Measurements from ENCODE around the gene SPNS3. TPM values are rescaled to one million over a fixed set of nuclear protein-coding genes. Genes with fewer than 3 reads are reported as not detected.
A peak's percentile ranks its signal among the peaks of the same experiment; 100 is the strongest.

SPNS3 gene
- total RNA-seq, 5 donors from 2014 or later (not counting 1 experiment from before 2014, with no cell fraction given): 2.3 to 5.4 (median 4.6) TPM

GRCh38 chr17:4438162-4438944, 4.6 kb downstream of the SPNS3 start:
- no peaks in the 10 kb centered on the region for H3K9me3 ChIP-seq
- peaks cover 0 to 29% of the 10 kb centered on the region in 2 experiments for H3K27me3 ChIP-seq (replicated peaks in 1 of 2; ENCODE audit: control insufficient read depth in 2 of 2, extremely low read depth in 1 of 2, insufficient read depth in 2 of 2, low read length in 1 of 2)
- POLR2A ChIA-PET: interaction anchor here in 1 of 2 donors (0.7 kb wide), 1 partner anchor 17 kb away, joined by 3 read pairs; no protein-coding TSS in a partner anchor
- 91% methylated on average over 15 of the region's 17 CpGs for WGBS (ENCODE audit: insufficient coverage)
- DNase-seq: no peak
- Mint-ChIP-seq H3K4me1 (peaks cover 20 to 27% (median 24%) of the 10 kb centered on the region in 3 donors), H3K27me3 (no peaks in the 10 kb centered on the region), H3K36me3 (no peaks in the 10 kb centered on the region), H3K27ac (no peak overlapping the region), H3K9me3 (no peaks in the 10 kb centered on the region), H3K4me3 (no peak overlapping the region)
- no peak overlapping the region for H3K4me3 ChIP-seq (ENCODE audit: control insufficient read depth in 1 of 2, extremely low read depth in 1 of 2, low read length in 1 of 2)
- H3K27ac ChIP-seq (ENCODE audit: low read length): no peak overlapping the region
- H3K36me3 ChIP-seq (ENCODE audit: control insufficient read depth in 2 of 2, extremely low read depth in 1 of 2, insufficient read depth in 1 of 2, low read length in 1 of 2): no peaks in the 10 kb centered on the region
- CTCF ChIA-PET: no interaction called here
- no peak for ATAC-seq (replicated peaks in 1 of 4)
- peaks cover 7 to 42% of the 10 kb centered on the region in 2 experiments for H3K4me1 ChIP-seq (ENCODE audit: control insufficient read depth in 1 of 2, extremely low read depth in 1 of 2, insufficient read depth in 2 of 2, low read length in 2 of 2)

GRCh38 chr17:4440021-4440420, 6.3 kb downstream of the SPNS3 start:
- POLR2A ChIA-PET: no interaction called here
- Mint-ChIP-seq H3K4me3 (no peak overlapping the region), H3K4me1 (peaks cover 11 to 17% (median 15%) of the 10 kb centered on the region in 3 donors), H3K9me3 (no peaks in the 10 kb centered on the region), H3K36me3 (no peaks in the 10 kb centered on the region), H3K27ac (no peak overlapping the region), H3K27me3 (no peaks in the 10 kb centered on the region)
- CTCF ChIA-PET: no interaction called here
- DNase-seq (no peak), ATAC-seq (replicated peaks in 1 of 4) (no peak)
- Histone ChIP-seq H3K36me3 (ENCODE audit: control insufficient read depth in 2 of 2, extremely low read depth in 1 of 2, insufficient read depth in 1 of 2, low read length in 1 of 2) (no peaks in the 10 kb centered on the region), H3K4me3 (ENCODE audit: control insufficient read depth in 1 of 2, extremely low read depth in 1 of 2, low read length in 1 of 2) (no peak overlapping the region), H3K4me1 (ENCODE audit: control insufficient read depth in 1 of 2, extremely low read depth in 1 of 2, insufficient read depth in 2 of 2, low read length in 2 of 2) (peaks cover 0 to 32% of the 10 kb centered on the region in 2 experiments), H3K27me3 (replicated peaks in 1 of 2; ENCODE audit: control insufficient read depth in 2 of 2, extremely low read depth in 1 of 2, insufficient read depth in 2 of 2, low read length in 1 of 2) (peaks cover 0 to 26% of the 10 kb centered on the region in 2 experiments), H3K9me3 (no peaks in the 10 kb centered on the region), H3K27ac (ENCODE audit: low read length) (no peak overlapping the region)
- WGBS (ENCODE audit: insufficient coverage): 79% methylated on average over 8 of the region's 8 CpGs

- no peak for DNase-seq
- CTCF ChIA-PET: no interaction called here
- H3K4me3 Mint-ChIP-seq: no peak overlapping the region
- H3K36me3 Mint-ChIP-seq: no peaks in the 10 kb centered on the region
- Histone ChIP-seq H3K9me3 (no peaks in the 10 kb centered on the region), H3K27me3 (replicated peaks in 1 of 2; ENCODE audit: control insufficient read depth in 2 of 2, extremely low read depth in 1 of 2, insufficient read depth in 2 of 2, low read length in 1 of 2) (peaks cover 0 to 26% of the 10 kb centered on the region in 2 experiments), H3K4me1 (ENCODE audit: control insufficient read depth in 1 of 2, extremely low read depth in 1 of 2, insufficient read depth in 2 of 2, low read length in 2 of 2) (peaks cover 0 to 31% of the 10 kb centered on the region in 2 experiments), H3K36me3 (ENCODE audit: control insufficient read depth in 2 of 2, extremely low read depth in 1 of 2, insufficient read depth in 1 of 2, low read length in 1 of 2) (no peaks in the 10 kb centered on the region), H3K4me3 (ENCODE audit: control insufficient read depth in 1 of 2, extremely low read depth in 1 of 2, low read length in 1 of 2) (no peak overlapping the region), H3K27ac (ENCODE audit: low read length) (no peak overlapping the region)
- no peaks in the 10 kb centered on the region for H3K9me3 Mint-ChIP-seq
- H3K27me3 Mint-ChIP-seq: no peaks in the 10 kb centered on the region
- peaks cover 11 to 12% (median 11%) of the 10 kb centered on the region in 3 donors for H3K4me1 Mint-ChIP-seq
- no peak overlapping the region for H3K27ac Mint-ChIP-seq
- POLR2A ChIA-PET: no interaction called here
- no peak for ATAC-seq (replicated peaks in 1 of 4)
- 93% methylated on average over 10 of the region's 16 CpGs for WGBS (ENCODE audit: insufficient coverage)
These were observed 7.2 kb downstream of the SPNS3 start for GRCh38 chr17:4440690-4441686.

GRCh38 chr17:4442582-4442981, 8.8 kb downstream of the SPNS3 start:
- Histone ChIP-seq H3K27ac (ENCODE audit: low read length) (no peak overlapping the region), H3K4me1 (ENCODE audit: control insufficient read depth in 1 of 2, extremely low read depth in 1 of 2, insufficient read depth in 2 of 2, low read length in 2 of 2) (peaks cover 0 to 20% of the 10 kb centered on the region in 2 experiments), H3K36me3 (ENCODE audit: control insufficient read depth in 2 of 2, extremely low read depth in 1 of 2, insufficient read depth in 1 of 2, low read length in 1 of 2) (no peaks in the 10 kb centered on the region), H3K4me3 (ENCODE audit: control insufficient read depth in 1 of 2, extremely low read depth in 1 of 2, low read length in 1 of 2) (no peak overlapping the region), H3K27me3 (replicated peaks in 1 of 2; ENCODE audit: control insufficient read depth in 2 of 2, extremely low read depth in 1 of 2, insufficient read depth in 2 of 2, low read length in 1 of 2) (peaks cover 0 to 30% of the 10 kb centered on the region in 2 experiments), H3K9me3 (no peaks in the 10 kb centered on the region)
- Mint-ChIP-seq H3K9me3 (no peaks in the 10 kb centered on the region), H3K4me3 (no peak overlapping the region), H3K27me3 (no peaks in the 10 kb centered on the region), H3K36me3 (no peaks in the 10 kb centered on the region), H3K27ac (no peak overlapping the region), H3K4me1 (no peaks in the 10 kb centered on the region)
- POLR2A ChIA-PET: no interaction called here
- CTCF ChIA-PET: no interaction called here
- 71% methylated on average over 1 of the region's 3 CpGs for WGBS (ENCODE audit: insufficient coverage)
- DNase-seq (no peak), ATAC-seq (replicated peaks in 1 of 4) (no peak)

- no peak overlapping the region for H3K27ac ChIP-seq (ENCODE audit: low read length)
- Mint-ChIP-seq H3K4me1 (no peaks in the 10 kb centered on the region), H3K27ac (no peak overlapping the region), H3K36me3 (no peaks in the 10 kb centered on the region), H3K4me3 (no peak overlapping the region), H3K27me3 (no peaks in the 10 kb centered on the region), H3K9me3 (no peaks in the 10 kb centered on the region)
- H3K4me1 ChIP-seq (ENCODE audit: control insufficient read depth in 1 of 2, extremely low read depth in 1 of 2, insufficient read depth in 2 of 2, low read length in 2 of 2): peaks cover 0 to 20% of the 10 kb centered on the region in 2 experiments
- 56% methylated on average over 3 of the region's 6 CpGs for WGBS (ENCODE audit: insufficient coverage)
- no peak overlapping the region for H3K4me3 ChIP-seq (ENCODE audit: control insufficient read depth in 1 of 2, extremely low read depth in 1 of 2, low read length in 1 of 2)
- ChIA-PET CTCF (no interaction called here), POLR2A (no interaction called here)
- peaks cover 0 to 25% of the 10 kb centered on the region in 2 experiments for H3K27me3 ChIP-seq (replicated peaks in 1 of 2; ENCODE audit: control insufficient read depth in 2 of 2, extremely low read depth in 1 of 2, insufficient read depth in 2 of 2, low read length in 1 of 2)
- no peak for DNase-seq
- no peaks in the 10 kb centered on the region for H3K36me3 ChIP-seq (ENCODE audit: control insufficient read depth in 2 of 2, extremely low read depth in 1 of 2, insufficient read depth in 1 of 2, low read length in 1 of 2)
- ATAC-seq (replicated peaks in 1 of 4): no peak
- no peaks in the 10 kb centered on the region for H3K9me3 ChIP-seq
These were observed 9.7 kb downstream of the SPNS3 start for GRCh38 chr17:4443476-4443875.

- Histone ChIP-seq H3K4me1 (ENCODE audit: control insufficient read depth in 1 of 2, extremely low read depth in 1 of 2, insufficient read depth in 2 of 2, low read length in 2 of 2) (peaks cover 0 to 17% of the 10 kb centered on the region in 2 experiments), H3K27ac (ENCODE audit: low read length) (no peak overlapping the region), H3K4me3 (ENCODE audit: control insufficient read depth in 1 of 2, extremely low read depth in 1 of 2, low read length in 1 of 2) (no peak overlapping the region), H3K36me3 (ENCODE audit: control insufficient read depth in 2 of 2, extremely low read depth in 1 of 2, insufficient read depth in 1 of 2, low read length in 1 of 2) (no peaks in the 10 kb centered on the region), H3K9me3 (no peaks in the 10 kb centered on the region), H3K27me3 (replicated peaks in 1 of 2; ENCODE audit: control insufficient read depth in 2 of 2, extremely low read depth in 1 of 2, insufficient read depth in 2 of 2, low read length in 1 of 2) (peaks cover 0 to 16% of the 10 kb centered on the region in 2 experiments)
- ATAC-seq (replicated peaks in 1 of 4) (no peak), DNase-seq (peak in 1 of 35 experiments; percentile 16)
- Mint-ChIP-seq H3K27me3 (no peaks in the 10 kb centered on the region), H3K4me3 (no peak overlapping the region), H3K27ac (no peak overlapping the region), H3K9me3 (no peaks in the 10 kb centered on the region), H3K4me1 (no peaks in the 10 kb centered on the region), H3K36me3 (no peaks in the 10 kb centered on the region)
- POLR2A ChIA-PET: no interaction called here
- CTCF ChIA-PET: interaction anchor here in 1 of 2 donors (0.6 kb wide), 1 partner anchor 41 kb away, joined by 3 read pairs; no protein-coding TSS in a partner anchor
- 56% methylated on average over 11 of the region's 18 CpGs for WGBS (ENCODE audit: insufficient coverage)
These were observed 11.2 kb downstream of the SPNS3 start for GRCh38 chr17:4444782-4445473.

All from T-cell (primary cell).